Hindlimb muscle (tissue), 1 donor: ENCODE results near the gene HYDIN. TPM values are rescaled to one million over a fixed set of nuclear protein-coding genes. Genes with fewer than 3 reads are reported as not detected.

Experiments
- DNase-seq: peaks from one replicate; pipeline ENCODE4 v3.0.0-alpha.2; 2013
- polyA plus RNA-seq: library from polyadenylated mRNA; unstranded; fragments of 120-200 nt; gene quantifications from one replicate; pipeline ENCODE4 v1.2.1, GENCODE V29; 2013; ENCODE audit not compliant: insufficient read length

Gene HYDIN
- polyA plus RNA-seq: 2.8 TPM

- DNase-seq: no peak
These were observed at the start of gene HYDIN for GRCh38 chr16:71230122-71230845. HYDIN (minus strand) TSS chr16:71230722; CDS start chr16:71186895, 43,827 bp downstream.

GRCh38 chr16:71276589-71277334 lies 46.2 kb upstream of the HYDIN start:
- DNase-seq: no peak

GRCh38 chr16:71273384-71273783 lies 42.9 kb upstream of the HYDIN start:
- DNase-seq: no peak

- DNase-seq: no peak
These were observed 33.8 kb upstream of the HYDIN start for GRCh38 chr16:71264299-71264698.

GRCh38 chr16:71263582-71263981 lies 33.1 kb upstream of the HYDIN start:
- no peak for DNase-seq

GRCh38 chr16:71262391-71262790 lies 31.9 kb upstream of the HYDIN start:
- DNase-seq: no peak

- no peak for DNase-seq
These were observed 30.5 kb upstream of the HYDIN start for GRCh38 chr16:71260995-71261394.

- DNase-seq: no peak
These were observed 28.6 kb upstream of the HYDIN start for GRCh38 chr16:71259086-71259485.

- no peak for DNase-seq
These were observed 27.9 kb upstream of the HYDIN start for GRCh38 chr16:71258372-71258771.

GRCh38 chr16:71257768-71258167 lies 27.2 kb upstream of the HYDIN start:
- DNase-seq: no peak

- DNase-seq: peak; percentile 31
These were observed 25.2 kb upstream of the HYDIN start for GRCh38 chr16:71255721-71256120.

GRCh38 chr16:71254832-71255525 lies 24.5 kb upstream of the HYDIN start:
- peak; percentile 59 for DNase-seq

- DNase-seq: no peak
These were observed 20.1 kb upstream of the HYDIN start for GRCh38 chr16:71250461-71251235.

GRCh38 chr16:71249399-71249798 lies 18.9 kb upstream of the HYDIN start:
- no peak for DNase-seq

GRCh38 chr16:71247478-71247877 lies 17.0 kb upstream of the HYDIN start:
- no peak for DNase-seq

- DNase-seq: no peak
These were observed 15.8 kb upstream of the HYDIN start for GRCh38 chr16:71246309-71246708.

- DNase-seq: no peak
These were observed 14.0 kb upstream of the HYDIN start for GRCh38 chr16:71244521-71244920.

- no peak for DNase-seq
These were observed 12.1 kb upstream of the HYDIN start for GRCh38 chr16:71242601-71243000.

GRCh38 chr16:71242036-71242435 lies 11.5 kb upstream of the HYDIN start:
- DNase-seq: no peak

GRCh38 chr16:71229344-71229743 lies 1.2 kb downstream of the HYDIN start:
- DNase-seq: no peak

GRCh38 chr16:71226229-71227141 lies 4.0 kb downstream of the HYDIN start:
- DNase-seq: no peak

- DNase-seq: no peak
These were observed 5.4 kb downstream of the HYDIN start for GRCh38 chr16:71225145-71225544.
